ENCODE measurements around the gene TBCEL. TPM values are rescaled to one million over a fixed set of nuclear protein-coding genes. Genes with fewer than 3 reads are reported as not detected.

Gene TBCEL
- total and polyA plus RNA-seq, 11 donors, result 3.0 to 40.5 (median 25.4) TPM

DNA sequence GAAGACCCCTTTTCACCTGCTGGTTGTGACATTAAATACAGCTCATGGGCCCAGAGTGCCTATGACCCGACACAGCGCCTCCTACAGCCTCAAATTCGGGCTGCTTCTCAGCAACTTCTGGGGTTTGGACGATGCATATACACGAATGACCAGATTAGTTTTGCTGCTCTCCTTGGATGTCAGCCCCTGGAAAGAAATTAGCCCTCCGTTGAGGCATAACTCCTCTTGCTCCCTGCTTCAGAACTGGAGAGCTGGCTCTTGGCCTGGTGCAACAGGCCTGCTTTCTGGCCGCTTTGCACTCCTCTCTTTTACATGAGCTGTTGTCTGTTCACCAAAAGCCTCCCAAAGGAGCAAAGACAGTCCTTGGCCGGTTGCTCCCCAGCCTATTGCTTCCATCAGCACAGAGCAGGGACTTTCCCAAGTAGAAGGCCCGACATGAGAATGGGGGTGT, 80.4 kb downstream of the TBCEL start:
- 70 to 79% (median 72%) methylated on average over 9 of the region's 9 CpGs for WGBS, 4 donors
- Histone ChIP-seq H3K4me3 (no peak overlapping the region), H3K4me1 (peaks cover 0 to 20% (median 12%) of the 10 kb centered on the region in 12 donors), H3K27me3 (no peaks in the 10 kb centered on the region), H3K36me3 (no peaks in the 10 kb centered on the region), H3K9me3 (no peaks in the 10 kb centered on the region), H3K27ac (peak overlapping the region in 7 of 12 donors; percentile 3 to 31 (median 24))
- peak in 2 of 5 donors; percentile 10 to 22 for DNase-seq
- ATAC-seq, result peak in 3 of 4 donors; percentile 28 to 55 (median 47)
- intact Hi-C loops (cut with DNase I), result no loop called here
- TF ChIP-seq, protein P1, sequence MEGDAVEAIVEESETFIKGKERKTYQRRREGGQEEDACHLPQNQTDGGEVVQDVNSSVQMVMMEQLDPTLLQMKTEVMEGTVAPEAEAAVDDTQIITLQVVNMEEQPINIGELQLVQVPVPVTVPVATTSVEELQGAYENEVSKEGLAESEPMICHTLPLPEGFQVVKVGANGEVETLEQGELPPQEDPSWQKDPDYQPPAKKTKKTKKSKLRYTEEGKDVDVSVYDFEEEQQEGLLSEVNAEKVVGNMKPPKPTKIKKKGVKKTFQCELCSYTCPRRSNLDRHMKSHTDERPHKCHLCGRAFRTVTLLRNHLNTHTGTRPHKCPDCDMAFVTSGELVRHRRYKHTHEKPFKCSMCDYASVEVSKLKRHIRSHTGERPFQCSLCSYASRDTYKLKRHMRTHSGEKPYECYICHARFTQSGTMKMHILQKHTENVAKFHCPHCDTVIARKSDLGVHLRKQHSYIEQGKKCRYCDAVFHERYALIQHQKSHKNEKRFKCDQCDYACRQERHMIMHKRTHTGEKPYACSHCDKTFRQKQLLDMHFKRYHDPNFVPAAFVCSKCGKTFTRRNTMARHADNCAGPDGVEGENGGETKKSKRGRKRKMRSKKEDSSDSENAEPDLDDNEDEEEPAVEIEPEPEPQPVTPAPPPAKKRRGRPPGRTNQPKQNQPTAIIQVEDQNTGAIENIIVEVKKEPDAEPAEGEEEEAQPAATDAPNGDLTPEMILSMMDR (IDR thresholded peaks at IDR 0.05), result peak in 2 of 12 donors; percentile 14 to 30
- TF ChIP-seq POLR2A (IDR thresholded peaks at IDR 0.05), result no peak

DNA sequence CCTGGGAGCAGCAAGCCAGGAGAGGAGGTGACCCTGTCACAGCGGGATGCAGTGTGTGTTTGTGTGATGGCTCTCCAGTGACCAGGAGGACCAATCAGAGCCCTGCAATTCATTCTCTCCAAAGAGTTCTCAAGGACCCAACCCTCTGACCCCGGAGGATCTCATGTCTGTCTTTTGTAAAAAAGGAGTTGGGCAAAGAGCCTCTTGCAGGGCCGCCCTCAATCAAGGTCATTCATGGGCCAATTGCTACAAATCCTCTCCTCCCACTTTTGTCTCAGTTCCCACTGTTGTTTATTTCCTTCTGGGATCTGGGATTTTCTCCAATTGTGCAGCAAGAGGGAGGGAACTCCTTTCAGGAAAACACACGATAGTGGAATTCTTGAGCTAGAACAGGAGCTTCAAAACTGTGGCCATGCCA, 81.2 kb downstream of the TBCEL start:
- DNase-seq (peak in 4 of 5 donors; percentile 30 to 64 (median 42)), ATAC-seq (peak; percentile 70 to 84 (median 72))
- no peak overlapping the region for H3K4me3 ChIP-seq
- no peaks in the 10 kb centered on the region for H3K27me3 ChIP-seq
- intact Hi-C loops (cut with DNase I), result no loop called here
- H3K27ac ChIP-seq, result peak overlapping the region in 6 of 12 donors; percentile 1 to 46 (median 16)
- H3K4me1 ChIP-seq, result peaks cover 0 to 20% (median 12%) of the 10 kb centered on the region in 12 donors
- TF ChIP-seq, protein P1 (IDR thresholded peaks at IDR 0.05), result no peak
- no peak for TF ChIP-seq POLR2A (IDR thresholded peaks at IDR 0.05)
- H3K36me3 ChIP-seq, result no peaks in the 10 kb centered on the region
- 42 to 53% (median 47%) methylated on average over 4 of the region's 4 CpGs for WGBS, 4 donors
- no peaks in the 10 kb centered on the region for H3K9me3 ChIP-seq

- no peak for TF ChIP-seq POLR2A (IDR thresholded peaks at IDR 0.05)
- H3K9me3 ChIP-seq, result no peaks in the 10 kb centered on the region
- no peaks in the 10 kb centered on the region for H3K27me3 ChIP-seq
- no peak for ATAC-seq
- intact Hi-C loops (cut with DNase I), result no loop called here
- peak overlapping the region in 1 of 12 donors; percentile 46 for H3K27ac ChIP-seq
- peaks cover 0 to 20% (median 12%) of the 10 kb centered on the region in 12 donors for H3K4me1 ChIP-seq
- no peak for DNase-seq
- no peaks in the 10 kb centered on the region for H3K36me3 ChIP-seq
- H3K4me3 ChIP-seq, result no peak overlapping the region
- 68 to 80% (median 77%) methylated on average over 6 of the region's 6 CpGs for WGBS, 4 donors
These were observed 81.7 kb downstream of the TBCEL start for GRCh38 chr11:121105481-121106195.

DNA sequence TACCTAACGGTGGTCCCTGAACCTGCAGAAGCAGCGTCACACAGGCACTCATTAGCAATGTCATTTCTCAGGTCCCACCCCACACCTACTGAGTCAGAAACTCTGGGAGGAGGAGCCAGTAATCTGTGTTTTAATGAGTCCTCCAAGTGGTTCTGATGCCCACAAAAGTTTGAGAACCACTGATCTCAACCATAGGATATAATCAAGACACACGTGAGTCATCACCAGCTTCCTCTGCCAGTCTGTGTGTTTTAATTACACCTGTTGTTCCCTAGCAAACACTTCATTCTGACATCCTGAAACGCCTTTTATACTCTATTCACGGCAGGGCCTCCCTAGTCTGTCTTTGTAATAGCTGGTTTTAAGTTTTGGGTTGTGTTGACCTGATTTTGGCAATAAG, 82.9 kb downstream of the TBCEL start:
- H3K4me1 ChIP-seq, result peaks cover 0 to 20% (median 12%) of the 10 kb centered on the region in 12 donors
- H3K9me3 ChIP-seq, result no peaks in the 10 kb centered on the region
- no peak overlapping the region for H3K27ac ChIP-seq
- no peaks in the 10 kb centered on the region for H3K36me3 ChIP-seq
- TF ChIP-seq, protein P1 (IDR thresholded peaks at IDR 0.05), result no peak
- no peak for TF ChIP-seq POLR2A (IDR thresholded peaks at IDR 0.05)
- ATAC-seq (no peak), DNase-seq (no peak)
- WGBS, 4 donors, result 80 to 94% (median 91%) methylated on average over 5 of the region's 5 CpGs
- intact Hi-C loops (cut with DNase I), result no loop called here
- no peak overlapping the region for H3K4me3 ChIP-seq
- no peaks in the 10 kb centered on the region for H3K27me3 ChIP-seq
